H1 (cell line): ENCODE data around the gene PPP1R2. TPM values are rescaled to one million over a fixed set of nuclear protein-coding genes. Genes with fewer than 3 reads are reported as not detected.

ENCODE experiments used
- CTCF ChIA-PET: fragments of 300-600 bp; sonication (Branson Sonifier 250); formaldehyde crosslinking; loops from one replicate; lab custom pipeline; 2021; ENCODE audit not compliant: partially characterized antibody; lab: Charles Lee
- POLR2A ChIA-PET: fragments of 300-600 bp; sonication (Branson Sonifier 250); formaldehyde crosslinking; loops from one replicate; lab custom pipeline; 2021; ENCODE audit warnings: inconsistent platforms; ENCODE audit not compliant: partially characterized antibody; lab: Charles Lee
- DNase-seq, 2 experiments: peaks; one replicate each; pipeline versions ENCODE4 v3.0.0 to v3.0.0-alpha.2; 2010 to 2022; ENCODE audit warnings: low spot score in 2 of 2, low read depth in 1 of 2, mixed read lengths in 1 of 2
- FAIRE-seq: peaks from 2 replicates; lab custom pipeline; 2011; peaks lifted over from hg19 to GRCh38; lab: Jason Lieb, UNC
- H2AFZ ChIP-seq: 2 replicates; pipeline ENCODE4 v1.8.1; 2012; ENCODE audit warnings: low read length, inconsistent platforms
- H2AK5ac ChIP-seq: 2 replicates; pipeline ENCODE4 v1.6.1; 2013; ENCODE audit warnings: low read depth, low read length
- H2BK120ac ChIP-seq: replicated peaks from 2 replicates; pipeline ENCODE3; 2013; ENCODE audit warnings: low read depth, low read length, inconsistent platforms
- H2BK12ac ChIP-seq: 2 replicates; pipeline ENCODE4 v1.6.1; 2013; ENCODE audit warnings: low read depth, low read length
- H2BK15ac ChIP-seq: 2 replicates; pipeline ENCODE4 v1.6.1; 2013; ENCODE audit warnings: low read length
- H2BK20ac ChIP-seq: 2 replicates; pipeline ENCODE4 v1.6.1; 2013; ENCODE audit warnings: low read length
- H2BK5ac ChIP-seq: 2 replicates; pipeline ENCODE4 v1.6.1; 2013; ENCODE audit warnings: low read depth, low read length
- H3K14ac ChIP-seq: 2 replicates; pipeline ENCODE4 v1.6.1; 2013; ENCODE audit warnings: inconsistent platforms; ENCODE audit not compliant: insufficient read length
- H3K18ac ChIP-seq: 2 replicates; pipeline ENCODE4 v1.6.1; 2013; ENCODE audit warnings: low read length; ENCODE audit errors: extremely low read depth
- H3K23ac ChIP-seq: 2 replicates; pipeline ENCODE4 v1.6.1; 2013; ENCODE audit warnings: inconsistent platforms; ENCODE audit not compliant: insufficient read length
- H3K23me2 ChIP-seq: 2 replicates; pipeline ENCODE4 v1.6.1; 2013; ENCODE audit warnings: low read depth, low read length
- H3K27ac ChIP-seq: 2 replicates; pipeline ENCODE4 v1.6.1; 2011; ENCODE audit warnings: low read depth, low read length, inconsistent platforms
- H3K27me3 ChIP-seq, 4 experiments: replicated peaks in 1 of 4; 1 replicate in 1 of 4; 2 replicates in 3 of 4; pipeline versions ENCODE4 v1.6.1 to v1.8.1; 2011 to 2013; ENCODE audit warnings: low read length in 3 of 4, mild to moderate bottlenecking in 3 of 4, inconsistent platforms in 2 of 4, mixed read lengths in 2 of 4, moderate library complexity in 1 of 4; ENCODE audit not compliant: control insufficient read depth in 3 of 4, insufficient read depth in 3 of 4; ENCODE audit errors: extremely low read depth in 1 of 4
- H3K36me3 ChIP-seq, 4 experiments: 2 replicates each; pipeline versions ENCODE4 v1.6.1 to v1.8.1; 2011 to 2013; ENCODE audit warnings: mild to moderate bottlenecking in 4 of 4, low read length in 3 of 4, moderate library complexity in 2 of 4, control low read depth in 1 of 4, inconsistent platforms in 1 of 4; ENCODE audit not compliant: insufficient read depth in 4 of 4, control insufficient read depth in 2 of 4
- H3K4ac ChIP-seq: replicated peaks from 2 replicates; pipeline ENCODE3; 2013; ENCODE audit warnings: low read length, low read depth, mixed read lengths, inconsistent platforms; ENCODE audit not compliant: insufficient read length
- H3K4me1 ChIP-seq, 4 experiments: replicated peaks in 1 of 4; 1 replicate in 1 of 4; 2 replicates in 3 of 4; pipeline versions ENCODE4 v1.6.1 to v1.8.1; 2011 to 2013; ENCODE audit warnings: low read length in 3 of 4, inconsistent platforms in 2 of 4, mixed read lengths in 1 of 4; ENCODE audit not compliant: insufficient read depth in 4 of 4, control insufficient read depth in 3 of 4
- H3K4me2 ChIP-seq, 2 experiments: 2 replicates each; pipeline versions ENCODE4 v1.6.1 to v1.8.1; 2011 to 2013; ENCODE audit warnings: low read depth in 2 of 2, low read length in 2 of 2, control low read depth in 1 of 2, inconsistent platforms in 1 of 2, mild to moderate bottlenecking in 1 of 2; ENCODE audit not compliant: insufficient read depth in 1 of 2
- H3K4me3 ChIP-seq, 4 experiments: fragments of 200-600, 300-600 bp in 1 of 4; sonication (generic), shearing (Covaris generic), sonication (Bioruptor Twin) in 1 of 4; 2 replicates each; pipeline versions ENCODE4 v1.5.1 to v1.8.1; 2011 to 2016; ENCODE audit warnings: low read length in 4 of 4, low read depth in 3 of 4, control low read depth in 2 of 4, inconsistent platforms in 2 of 4, mild to moderate bottlenecking in 2 of 4, mixed read lengths in 1 of 4, moderate library complexity in 1 of 4; ENCODE audit not compliant: insufficient read depth in 2 of 4; ENCODE audit errors: extremely low read depth in 1 of 4
- H3K56ac ChIP-seq: replicated peaks from 2 replicates; pipeline ENCODE3; 2013; ENCODE audit warnings: low read depth, mild to moderate bottlenecking, mixed read lengths, low read length, inconsistent platforms; ENCODE audit not compliant: insufficient read length
- H3K79me1 ChIP-seq: 2 replicates; pipeline ENCODE4 v1.6.1; 2013; ENCODE audit warnings: low read depth, low read length, control low read depth
- H3K79me2 ChIP-seq, 2 experiments: 2 replicates each; pipeline versions ENCODE4 v1.6.1 to v1.8.1; 2012 to 2013; ENCODE audit warnings: low read length in 2 of 2, mild to moderate bottlenecking in 2 of 2, inconsistent platforms in 1 of 2; ENCODE audit not compliant: insufficient read depth in 2 of 2, control insufficient read depth in 1 of 2
- H3K9ac ChIP-seq, 4 experiments: replicated peaks in 1 of 4; 1 replicate in 1 of 4; 2 replicates in 3 of 4; pipeline versions ENCODE4 v1.6.1 to v1.8.1; 2011 to 2013; ENCODE audit warnings: low read depth in 3 of 4, low read length in 3 of 4, control low read depth in 2 of 4, mild to moderate bottlenecking in 2 of 4, moderate library complexity in 2 of 4, inconsistent platforms in 1 of 4; ENCODE audit errors: extremely low read depth in 1 of 4
- H3K9me3 ChIP-seq, 2 experiments: 2 replicates each; pipeline versions ENCODE4 v1.6.1 to v1.8.1; 2012 to 2013; ENCODE audit warnings: mild to moderate bottlenecking in 2 of 2, moderate library complexity in 2 of 2, control low read depth in 1 of 2, inconsistent platforms in 1 of 2, low read depth in 1 of 2, low read length in 1 of 2, mixed read lengths in 1 of 2; ENCODE audit not compliant: insufficient read depth in 2 of 2
- H4K20me1 ChIP-seq, 2 experiments: replicated peaks in 1 of 2; 2 replicates each; pipeline versions ENCODE3 to v1.8.1; 2011 to 2013; ENCODE audit warnings: inconsistent platforms in 2 of 2, low read length in 2 of 2, mild to moderate bottlenecking in 1 of 2; ENCODE audit not compliant: insufficient read depth in 2 of 2, control insufficient read depth in 1 of 2
- H4K5ac ChIP-seq: 2 replicates; pipeline ENCODE4 v1.6.1; 2013; ENCODE audit warnings: low read length, low read depth, mixed read lengths, inconsistent platforms; ENCODE audit not compliant: insufficient read length
- H4K8ac ChIP-seq: 2 replicates; pipeline ENCODE4 v1.8.0; 2013; ENCODE audit warnings: mild to moderate bottlenecking, moderate library complexity, low read length, inconsistent platforms; ENCODE audit not compliant: insufficient read depth; ENCODE audit errors: extremely low read depth
- H4K91ac ChIP-seq: replicated peaks from 2 replicates; pipeline ENCODE3; 2013; ENCODE audit warnings: low read length, mixed read lengths, inconsistent platforms; ENCODE audit not compliant: insufficient read length
- CTBP2 ChIP-seq: IDR thresholded peaks from 2 replicates; pipeline ENCODE4 v1.7.0; 2011; ENCODE audit warnings: borderline replicate concordance, mild to moderate bottlenecking, moderate library complexity, mixed read lengths, low read length; ENCODE audit not compliant: insufficient read depth, insufficient read length
- KDM5A ChIP-seq: fragments of 200-600 bp; IDR thresholded peaks from 2 replicates; pipeline ENCODE4 v1.7.1; 2012; ENCODE audit warnings: mild to moderate bottlenecking, low read length, inconsistent platforms, mixed read lengths
- POLR2AphosphoS5 ChIP-seq: IDR thresholded peaks from 2 replicates; pipeline ENCODE4 v1.6.1; 2011; ENCODE audit warnings: low read depth, low read length
- SRF ChIP-seq: IDR thresholded peaks from 2 replicates; pipeline ENCODE4 v1.6.1; 2011; ENCODE audit warnings: mild to moderate bottlenecking, low read depth, low read length, moderate library complexity
- USF2 ChIP-seq: IDR thresholded peaks from 2 replicates; pipeline ENCODE4 v1.6.1; 2011; ENCODE audit warnings: low read length, improper control_type of control experiment
- WGBS, 2 experiments: shearing (Covaris generic) in 1 of 2; methylation state at CpG; one replicate each; pipeline versions ENCODE4 v1.1.6 to v1.1.7; 2013 to 2015; ENCODE audit warnings: low lambda C conversion rate in 2 of 2, mixed read lengths in 2 of 2, inconsistent platforms in 1 of 2, low coverage in 1 of 2, missing lambda C conversion rate in 1 of 2; ENCODE audit not compliant: insufficient replicate concordance in 2 of 2, insufficient coverage in 1 of 2, insufficient read length in 1 of 2; ENCODE audit errors: extremely low coverage in 1 of 2, missing lambda C conversion rate in 1 of 2; 5-methylcytosine and 5-hydroxymethylcytosine counted together
- polyA plus RNA-seq, 7 experiments: library from polyadenylated mRNA; depleted of rRNA in 3 of 7; stranded (reverse) in 5 of 7; unstranded in 2 of 7; fragments of >200 nt in 5 of 7; fragments of 200-250 nt in 2 of 7; gene quantifications; 1 replicate in 5 of 7; 2 replicates in 1 of 7; 4 replicates in 1 of 7; pipeline versions ENCODE4 v1.2.1 to v1.2.3, GENCODE V29; 2011 to 2013; ENCODE audit warnings: missing spikeins in 2 of 7, mixed read lengths in 2 of 7
- total RNA-seq: library from RNA; stranded (reverse); fragmentation: NEBNext Ultra II Directional; extraction: Animal tissue kit (Norgen Biotek cat#: 25700); gene quantifications from 2 replicates; pipeline ENCODE4 v1.2.1, GENCODE V29; 2021

PPP1R2 gene
- total and polyA plus RNA-seq, 2 of the 8 experiments (the other 6 are each of a cell fraction or from before 2014, with no cell fraction given) = 14.0 to 26.5 TPM

GRCh38 chr3:195535293-195535692 is 7.8 kb downstream of the PPP1R2 start:
- H3K79me2 ChIP-seq = peaks cover 0 to 29% of the 10 kb centered on the region in 2 experiments; a peak in 2 of 4 replicates
- H3K36me3 ChIP-seq = no peaks in the 10 kb centered on the region
- no peak overlapping the region for H2BK5ac ChIP-seq
- no peak overlapping the region for H3K56ac ChIP-seq
- H2BK120ac ChIP-seq = no peak overlapping the region
- H3K4me2 ChIP-seq = no peak overlapping the region
- H3K27me3 ChIP-seq = no peaks in the 10 kb centered on the region
- H3K9me3 ChIP-seq = no peaks in the 10 kb centered on the region
- H3K4me3 ChIP-seq = no peak overlapping the region
- H3K23me2 ChIP-seq = no peaks in the 10 kb centered on the region
- no peak overlapping the region for H4K8ac ChIP-seq
- H3K4ac ChIP-seq = no peak overlapping the region
- H3K23ac ChIP-seq = no peak overlapping the region
- H2AFZ ChIP-seq = no peak overlapping the region
- 93% methylated on average over 5 of the region's 5 CpGs; no CpG with 5 or more reads in 1 of the 2 experiments for WGBS, 2 experiments
- POLR2A ChIA-PET = no interaction called here
- FAIRE-seq (no peak), DNase-seq (no peak)
- H3K27ac ChIP-seq = no peak overlapping the region
- no peaks in the 10 kb centered on the region for H3K4me1 ChIP-seq
- H4K5ac ChIP-seq = no peak overlapping the region
- no peak overlapping the region for H2BK12ac ChIP-seq
- peaks cover 7% of the 10 kb centered on the region for H3K79me1 ChIP-seq
- no peak overlapping the region for H2BK20ac ChIP-seq
- no peak overlapping the region for H3K9ac ChIP-seq
- no peak overlapping the region for H2AK5ac ChIP-seq
- no peak overlapping the region for H2BK15ac ChIP-seq
- H4K91ac ChIP-seq = no peak overlapping the region
- no peak overlapping the region for H3K14ac ChIP-seq
- H4K20me1 ChIP-seq = peaks cover 0 to 4% of the 10 kb centered on the region in 2 experiments
- CTCF ChIA-PET = interaction anchor here (1.2 kb wide), 1 partner anchor 235 kb away, joined by 3 read pairs; no protein-coding TSS in a partner anchor
- H3K18ac ChIP-seq = no peak overlapping the region
- TF ChIP-seq CTBP2 (no peak), SRF (no peak), POLR2AphosphoS5 (no peak), KDM5A (no peak), USF2 (no peak)
